ENCODE data around the gene LSG1.

LSG1 gene

GRCh38 chr3:194604837-194605236 lies 67.2 kb downstream of the LSG1 start:
- DNase-seq (ENCODE audit: low read depth): peak; percentile 32
- no peak overlapping the region for H3K4me3 ChIP-seq (replicated peaks; ENCODE audit: low read depth, low read length)
- TF ChIP-seq CTCF (IDR thresholded peaks at IDR 0.05; ENCODE audit: low read length, missing control alignments): peak; percentile 59

- no peak for TF ChIP-seq CTCF (IDR thresholded peaks at IDR 0.05; ENCODE audit: low read length, missing control alignments)
- no peak overlapping the region for H3K4me3 ChIP-seq (replicated peaks; ENCODE audit: low read depth, low read length)
- DNase-seq (ENCODE audit: low read depth): no peak
Observed at GRCh38 chr3:194604126-194604525, 67.9 kb downstream of the LSG1 start.

- no peak for TF ChIP-seq CTCF (IDR thresholded peaks at IDR 0.05; ENCODE audit: low read length, missing control alignments)
- no peak for DNase-seq (ENCODE audit: low read depth)
- H3K4me3 ChIP-seq (replicated peaks; ENCODE audit: low read depth, low read length): no peak overlapping the region
Observed at GRCh38 chr3:194602669-194603171, 69.3 kb downstream of the LSG1 start.

- H3K4me3 ChIP-seq (replicated peaks; ENCODE audit: low read depth, low read length): no peak overlapping the region
Observed at GRCh38 chr3:194598771-194599557, 73.0 kb downstream of the LSG1 start.

GRCh38 chr3:194596906-194597305 lies 75.1 kb downstream of the LSG1 start:
- no peak for DNase-seq (ENCODE audit: low read depth)
- no peak overlapping the region for H3K4me3 ChIP-seq (replicated peaks; ENCODE audit: low read depth, low read length)
- no peak for TF ChIP-seq CTCF (IDR thresholded peaks at IDR 0.05; ENCODE audit: low read length, missing control alignments)

More at GRCh38 chr3:194598771-194599557, 73.0 kb downstream of the LSG1 start:
- peak; percentile 99 for DNase-seq (ENCODE audit: low read depth)
- no peak for TF ChIP-seq CTCF (IDR thresholded peaks at IDR 0.05; ENCODE audit: low read length, missing control alignments)

- DNase-seq (ENCODE audit: low read depth): peak; percentile 100
- H3K4me3 ChIP-seq (replicated peaks; ENCODE audit: low read depth, low read length): no peak overlapping the region
- TF ChIP-seq CTCF (IDR thresholded peaks at IDR 0.05; ENCODE audit: low read length, missing control alignments): peak; percentile 16
Observed at GRCh38 chr3:194592798-194593752, 78.9 kb downstream of the LSG1 start.

Data from fibroblast of pulmonary artery (primary cell).